Measurements from ENCODE around the gene SRPX. TPM values are rescaled to one million over a fixed set of nuclear protein-coding genes. Genes with fewer than 3 reads are reported as not detected.

Gene SRPX
- total RNA-seq, 1 donor from 2014 or later = 60.1 TPM

DNA sequence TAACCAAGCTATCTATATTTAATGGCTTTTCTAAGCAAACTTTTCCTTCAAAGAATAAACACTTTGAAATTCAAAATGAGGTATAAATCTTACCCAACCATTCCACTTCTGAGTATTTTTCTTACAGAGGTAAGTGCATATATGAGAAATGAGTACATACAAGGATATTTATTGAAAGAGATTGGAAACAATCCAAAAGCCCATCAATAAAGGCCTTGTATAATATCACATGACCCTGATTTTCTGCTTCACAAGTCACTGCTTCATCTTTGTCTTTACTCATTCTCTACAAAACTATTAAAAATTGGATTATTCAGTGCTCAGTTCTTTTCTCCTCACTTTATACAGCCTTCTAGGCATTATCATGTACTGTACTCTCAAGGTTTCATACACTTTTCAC is 91.3 kb downstream of the SRPX start:
- no peak overlapping the region for H3K9ac ChIP-seq (ENCODE audit: low read length)
- Mint-ChIP-seq H3K4me3 (ENCODE audit: unreplicated experiment) (no peak overlapping the region), H3K4me1 (ENCODE audit: low read depth, unreplicated experiment) (no peaks in the 10 kb centered on the region), H3K36me3 (ENCODE audit: low read depth, unreplicated experiment) (no peaks in the 10 kb centered on the region), H3K27ac (ENCODE audit: unreplicated experiment) (no peak overlapping the region), H3K9me3 (ENCODE audit: unreplicated experiment) (no peaks in the 10 kb centered on the region), H3K27me3 (ENCODE audit: low read depth, unreplicated experiment) (no peaks in the 10 kb centered on the region)
- H2AFZ ChIP-seq (ENCODE audit: low read depth, low read length) = no peak overlapping the region
- DNase-seq (ENCODE audit: low read depth) (no peak), FAIRE-seq (peak; percentile 83)
- no peak overlapping the region for H3K4me3 ChIP-seq (ENCODE audit: insufficient read depth, low read depth, low read length)
- no peak overlapping the region for H3K4me2 ChIP-seq (ENCODE audit: low read length)
- H3K27me3 ChIP-seq (ENCODE audit: insufficient read depth, low read length) = no peaks in the 10 kb centered on the region
- H3K36me3 ChIP-seq (ENCODE audit: insufficient read depth, low read length) = no peaks in the 10 kb centered on the region
- H3K4me1 ChIP-seq (ENCODE audit: insufficient read depth, low read length) = no peaks in the 10 kb centered on the region
- H3K27ac ChIP-seq (ENCODE audit: low read depth, low read length) = no peak overlapping the region
- H3K9me3 ChIP-seq (ENCODE audit: insufficient read depth, low read depth, low read length) = no peaks in the 10 kb centered on the region
- TF ChIP-seq EZH2 (IDR thresholded peaks at IDR 0.05; ENCODE audit: insufficient read depth, low read length) = no peak
- TF ChIP-seq, protein P1, sequence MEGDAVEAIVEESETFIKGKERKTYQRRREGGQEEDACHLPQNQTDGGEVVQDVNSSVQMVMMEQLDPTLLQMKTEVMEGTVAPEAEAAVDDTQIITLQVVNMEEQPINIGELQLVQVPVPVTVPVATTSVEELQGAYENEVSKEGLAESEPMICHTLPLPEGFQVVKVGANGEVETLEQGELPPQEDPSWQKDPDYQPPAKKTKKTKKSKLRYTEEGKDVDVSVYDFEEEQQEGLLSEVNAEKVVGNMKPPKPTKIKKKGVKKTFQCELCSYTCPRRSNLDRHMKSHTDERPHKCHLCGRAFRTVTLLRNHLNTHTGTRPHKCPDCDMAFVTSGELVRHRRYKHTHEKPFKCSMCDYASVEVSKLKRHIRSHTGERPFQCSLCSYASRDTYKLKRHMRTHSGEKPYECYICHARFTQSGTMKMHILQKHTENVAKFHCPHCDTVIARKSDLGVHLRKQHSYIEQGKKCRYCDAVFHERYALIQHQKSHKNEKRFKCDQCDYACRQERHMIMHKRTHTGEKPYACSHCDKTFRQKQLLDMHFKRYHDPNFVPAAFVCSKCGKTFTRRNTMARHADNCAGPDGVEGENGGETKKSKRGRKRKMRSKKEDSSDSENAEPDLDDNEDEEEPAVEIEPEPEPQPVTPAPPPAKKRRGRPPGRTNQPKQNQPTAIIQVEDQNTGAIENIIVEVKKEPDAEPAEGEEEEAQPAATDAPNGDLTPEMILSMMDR (IDR thresholded peaks at IDR 0.05; ENCODE audit: insufficient read depth, low read depth, low read length) = no peak
- no peaks in the 10 kb centered on the region for H4K20me1 ChIP-seq (ENCODE audit: insufficient read depth, low read length)
- no peaks in the 10 kb centered on the region for H3K79me2 ChIP-seq (ENCODE audit: insufficient read depth, low read length)

DNA sequence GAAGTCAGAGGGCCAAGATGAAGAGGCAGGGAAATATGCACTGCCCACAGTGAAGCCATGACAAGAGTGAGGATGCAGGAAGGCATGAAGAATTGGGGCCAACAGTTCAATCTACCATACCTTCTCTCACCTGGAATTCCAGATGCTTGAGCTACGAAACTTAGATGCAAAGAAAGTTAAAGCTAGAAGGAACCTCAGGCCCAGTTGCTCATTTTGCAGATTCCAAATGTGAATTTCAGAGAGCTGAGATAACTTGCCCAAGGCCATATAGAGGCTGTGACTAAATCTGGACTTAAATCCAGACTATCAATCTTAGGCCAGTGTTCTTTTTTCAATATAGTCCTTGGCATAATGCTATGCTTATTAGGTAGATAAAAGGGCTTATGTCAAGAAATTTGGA is 92.7 kb downstream of the SRPX start:
- DNase-seq (ENCODE audit: low read depth) (no peak), FAIRE-seq (peak; percentile 79)
- Histone ChIP-seq H3K4me3 (ENCODE audit: insufficient read depth, low read depth, low read length) (no peak overlapping the region), H3K27me3 (ENCODE audit: insufficient read depth, low read length) (no peaks in the 10 kb centered on the region), H3K4me1 (ENCODE audit: insufficient read depth, low read length) (no peaks in the 10 kb centered on the region), H3K79me2 (ENCODE audit: insufficient read depth, low read length) (no peaks in the 10 kb centered on the region), H2AFZ (ENCODE audit: low read depth, low read length) (no peak overlapping the region), H3K36me3 (ENCODE audit: insufficient read depth, low read length) (no peaks in the 10 kb centered on the region), H3K9me3 (ENCODE audit: insufficient read depth, low read depth, low read length) (no peaks in the 10 kb centered on the region), H3K4me2 (ENCODE audit: low read length) (no peak overlapping the region), H3K9ac (ENCODE audit: low read length) (no peak overlapping the region), H4K20me1 (ENCODE audit: insufficient read depth, low read length) (no peaks in the 10 kb centered on the region), H3K27ac (ENCODE audit: low read depth, low read length) (no peak overlapping the region)
- no peaks in the 10 kb centered on the region for H3K27me3 Mint-ChIP-seq (ENCODE audit: low read depth, unreplicated experiment)
- no peak overlapping the region for H3K4me3 Mint-ChIP-seq (ENCODE audit: unreplicated experiment)
- H3K36me3 Mint-ChIP-seq (ENCODE audit: low read depth, unreplicated experiment) = no peaks in the 10 kb centered on the region
- H3K27ac Mint-ChIP-seq (ENCODE audit: unreplicated experiment) = no peak overlapping the region
- no peaks in the 10 kb centered on the region for H3K4me1 Mint-ChIP-seq (ENCODE audit: low read depth, unreplicated experiment)
- TF ChIP-seq EZH2 (IDR thresholded peaks at IDR 0.05; ENCODE audit: insufficient read depth, low read length) = no peak
- TF ChIP-seq, protein P1 (IDR thresholded peaks at IDR 0.05; ENCODE audit: insufficient read depth, low read depth, low read length) = no peak
- H3K9me3 Mint-ChIP-seq (ENCODE audit: unreplicated experiment) = no peaks in the 10 kb centered on the region

DNA sequence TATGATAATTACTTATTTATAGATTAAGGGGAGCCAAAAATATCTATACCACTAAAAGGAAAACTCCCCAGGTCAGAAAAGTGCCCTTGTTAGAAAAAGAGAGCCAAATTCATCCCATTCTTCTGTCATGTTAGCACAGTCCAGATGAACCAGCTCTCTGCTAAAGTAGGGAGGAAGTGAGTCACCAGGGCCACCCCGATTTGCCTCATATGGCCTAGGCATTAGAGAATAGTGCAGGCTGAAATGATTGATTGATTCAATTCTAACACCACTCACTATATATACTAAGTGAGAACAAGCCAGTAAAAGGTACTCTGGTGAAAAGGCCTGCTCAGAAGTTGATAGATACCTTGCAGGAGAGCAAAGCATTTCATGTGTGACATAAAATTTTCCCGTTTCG is 94.5 kb downstream of the SRPX start:
- Histone ChIP-seq H3K27me3 (ENCODE audit: insufficient read depth, low read length) (no peaks in the 10 kb centered on the region), H3K9me3 (ENCODE audit: insufficient read depth, low read depth, low read length) (no peaks in the 10 kb centered on the region), H3K4me1 (ENCODE audit: insufficient read depth, low read length) (no peaks in the 10 kb centered on the region), H3K4me2 (ENCODE audit: low read length) (no peak overlapping the region), H3K36me3 (ENCODE audit: insufficient read depth, low read length) (peaks cover 3% of the 10 kb centered on the region), H3K4me3 (ENCODE audit: insufficient read depth, low read depth, low read length) (no peak overlapping the region), H4K20me1 (ENCODE audit: insufficient read depth, low read length) (no peaks in the 10 kb centered on the region), H3K27ac (ENCODE audit: low read depth, low read length) (no peak overlapping the region), H3K79me2 (ENCODE audit: insufficient read depth, low read length) (no peaks in the 10 kb centered on the region), H3K9ac (ENCODE audit: low read length) (no peak overlapping the region), H2AFZ (ENCODE audit: low read depth, low read length) (no peak overlapping the region)
- Mint-ChIP-seq H3K27ac (ENCODE audit: unreplicated experiment) (no peak overlapping the region), H3K27me3 (ENCODE audit: low read depth, unreplicated experiment) (no peaks in the 10 kb centered on the region), H3K36me3 (ENCODE audit: low read depth, unreplicated experiment) (no peaks in the 10 kb centered on the region), H3K4me1 (ENCODE audit: low read depth, unreplicated experiment) (no peaks in the 10 kb centered on the region), H3K4me3 (ENCODE audit: unreplicated experiment) (no peak overlapping the region), H3K9me3 (ENCODE audit: unreplicated experiment) (no peaks in the 10 kb centered on the region)
- no peak for TF ChIP-seq EZH2 (IDR thresholded peaks at IDR 0.05; ENCODE audit: insufficient read depth, low read length)
- TF ChIP-seq, protein P1 (IDR thresholded peaks at IDR 0.05; ENCODE audit: insufficient read depth, low read depth, low read length) = no peak
- FAIRE-seq = no peak
- no peak for DNase-seq (ENCODE audit: low read depth)

Measured in astrocyte (in vitro differentiated cells and primary cell).